Activated CD8-positive, alpha-beta memory T cell treated with anti-CD3 and anti-CD28 coated beads for 1 hour (primary cell): Measurements from ENCODE around the gene CDIP1.

Experiments
- DNase-seq, 2 donors: peaks; one replicate each; pipeline ENCODE4 v3.0.0-alpha.2; 2020; ENCODE audit warnings: low read depth in 1 of 2; ENCODE audit errors: extremely low read depth in 1 of 2

The CDIP1 gene

DNA sequence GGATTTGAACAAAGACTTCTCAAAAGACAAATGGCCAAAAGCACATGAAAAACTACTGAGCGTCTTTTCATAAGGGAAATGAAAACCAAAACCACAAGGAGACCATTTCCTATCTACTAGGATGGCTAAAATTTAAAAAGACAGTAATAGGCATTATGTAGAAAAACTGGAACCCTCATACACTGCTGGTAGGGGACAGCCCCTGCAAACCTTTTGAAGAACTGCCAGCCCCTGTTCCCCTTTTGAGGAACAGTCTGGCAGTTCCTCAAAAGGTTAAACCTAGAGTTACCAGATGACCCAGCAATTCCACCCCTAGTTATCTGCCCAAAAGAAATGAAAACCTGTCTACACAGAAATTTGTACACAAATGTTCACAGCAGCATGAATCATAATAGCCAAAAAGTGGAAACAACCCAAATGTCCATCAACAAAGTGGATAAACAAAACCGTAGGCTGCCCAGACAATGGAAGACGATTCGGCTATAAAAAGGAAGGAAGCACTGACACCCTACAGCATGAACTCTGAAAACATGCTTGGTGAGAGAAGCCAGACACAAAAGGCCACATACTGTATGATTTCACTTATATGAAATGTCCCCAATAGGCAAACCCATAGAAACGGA lies 22.9 kb downstream of the CDIP1 start:
- DNase-seq, result no peak

GRCh38 chr16:4514606-4515005 lies 24.0 kb downstream of the CDIP1 start:
- no peak for DNase-seq

DNA sequence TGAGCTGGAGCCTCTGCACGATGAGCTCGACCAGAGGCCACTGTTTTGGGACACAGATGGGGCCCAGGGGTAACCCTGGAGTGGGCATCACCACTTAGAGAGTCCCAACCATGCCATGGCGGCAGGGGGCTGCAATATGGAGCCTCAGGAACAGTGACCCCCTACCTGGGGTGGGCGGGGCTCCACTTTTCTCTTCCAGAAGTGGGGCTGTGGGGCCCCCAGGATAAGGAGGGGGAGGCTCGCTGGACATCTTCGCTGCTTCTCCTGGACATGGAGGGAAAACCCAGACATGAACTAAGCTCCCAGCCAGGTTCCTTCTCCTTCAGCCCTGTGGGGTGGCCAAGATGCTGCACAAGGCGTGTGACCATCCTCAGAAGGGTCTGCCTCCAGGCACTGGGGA lies 24.7 kb downstream of the CDIP1 start:
- no peak for DNase-seq

DNA sequence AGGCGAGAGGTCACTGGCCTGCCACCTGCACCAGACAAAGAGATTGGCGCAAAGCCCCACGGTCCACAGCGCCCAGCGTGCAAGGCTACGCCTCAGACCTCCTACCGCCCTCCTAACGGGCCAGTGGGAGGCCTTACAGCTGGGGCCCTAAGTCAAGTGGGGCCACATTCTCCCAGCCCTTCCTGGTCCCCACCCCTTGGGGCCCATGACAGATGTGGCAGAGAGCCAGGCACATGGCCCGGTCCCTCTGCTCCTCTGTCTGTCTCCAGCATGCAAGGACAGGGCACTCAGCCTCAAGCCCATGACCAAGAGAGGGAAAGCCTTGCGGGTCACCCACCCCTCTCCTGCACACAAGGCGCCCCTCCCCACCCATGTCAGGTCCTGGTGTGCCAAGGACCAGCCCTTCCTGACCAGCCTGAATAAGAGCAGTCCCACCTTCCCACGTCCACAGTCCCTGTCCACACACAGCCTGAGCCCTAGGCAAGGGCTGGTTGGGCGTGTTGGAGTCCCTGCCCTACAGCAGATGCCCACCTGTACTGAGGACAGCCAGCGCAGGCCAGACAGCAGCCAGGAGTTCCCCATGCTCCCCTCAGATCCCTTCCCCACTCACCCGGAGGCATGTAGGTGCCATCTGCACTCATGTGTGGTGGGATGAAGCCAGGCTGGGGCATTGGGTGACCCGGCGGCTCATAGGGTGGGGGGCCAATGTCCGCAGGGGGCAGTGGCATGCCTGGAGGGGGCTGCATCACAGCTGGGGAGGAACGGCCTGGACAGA lies 25.3 kb downstream of the CDIP1 start:
- no peak for DNase-seq

DNA sequence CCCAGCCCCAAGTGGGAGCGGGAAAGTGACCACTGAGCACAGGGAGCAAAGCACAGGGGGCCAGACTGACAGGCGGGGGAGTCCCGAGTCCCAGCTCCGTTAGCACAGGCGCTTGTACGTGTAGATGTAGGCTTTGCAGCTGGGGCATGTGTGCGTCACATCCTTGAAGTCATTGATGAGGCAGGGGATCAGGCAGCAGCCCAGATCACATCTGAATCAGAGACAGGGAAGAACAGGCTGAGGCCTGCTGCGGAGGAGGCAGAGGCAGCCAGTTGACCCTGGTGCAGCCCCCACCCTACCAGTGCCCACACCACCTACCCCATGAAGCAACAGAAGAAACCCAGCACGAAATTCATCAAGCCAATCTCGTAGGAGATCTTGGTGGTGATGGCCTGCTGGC lies 26.1 kb downstream of the CDIP1 start:
- no peak for DNase-seq

DNA sequence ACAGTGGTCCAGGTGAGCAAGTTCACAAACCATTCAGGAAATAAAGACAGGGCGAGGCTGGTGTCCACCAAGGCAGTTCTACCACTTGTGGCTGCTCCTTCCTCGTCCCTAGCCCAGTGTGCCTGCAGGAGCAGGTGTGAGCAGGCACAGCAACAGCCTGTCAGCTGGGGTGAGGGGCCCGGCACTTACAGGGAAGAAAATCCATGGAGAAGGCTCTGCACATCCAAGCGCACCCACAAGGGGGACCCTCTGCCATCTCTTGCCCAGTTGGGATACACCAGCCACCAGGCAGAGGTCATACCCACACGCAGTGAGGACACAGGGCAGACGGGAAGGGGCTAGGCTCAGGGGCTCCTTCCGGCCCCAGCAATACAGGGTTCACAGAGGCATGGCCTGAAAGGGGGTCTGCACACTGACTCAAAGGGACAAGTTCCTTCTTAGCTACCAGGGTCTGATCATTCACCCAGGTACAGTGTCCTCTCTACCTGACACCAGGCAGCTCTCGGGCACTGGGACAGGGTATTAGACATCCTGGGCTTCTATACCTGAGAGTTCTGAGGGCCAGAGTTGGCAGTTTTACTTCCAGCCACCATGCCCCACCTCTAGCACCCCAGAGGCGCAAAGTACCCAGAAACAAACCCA lies 27.0 kb downstream of the CDIP1 start:
- no peak for DNase-seq

- no peak for DNase-seq
Measured at GRCh38 chr16:4510747-4511426, 27.7 kb downstream of the CDIP1 start.

- no peak for DNase-seq
Measured at GRCh38 chr16:4510131-4510530, 28.4 kb downstream of the CDIP1 start.

- no peak for DNase-seq
Measured at GRCh38 chr16:4509420-4509819, 29.2 kb downstream of the CDIP1 start.

DNA sequence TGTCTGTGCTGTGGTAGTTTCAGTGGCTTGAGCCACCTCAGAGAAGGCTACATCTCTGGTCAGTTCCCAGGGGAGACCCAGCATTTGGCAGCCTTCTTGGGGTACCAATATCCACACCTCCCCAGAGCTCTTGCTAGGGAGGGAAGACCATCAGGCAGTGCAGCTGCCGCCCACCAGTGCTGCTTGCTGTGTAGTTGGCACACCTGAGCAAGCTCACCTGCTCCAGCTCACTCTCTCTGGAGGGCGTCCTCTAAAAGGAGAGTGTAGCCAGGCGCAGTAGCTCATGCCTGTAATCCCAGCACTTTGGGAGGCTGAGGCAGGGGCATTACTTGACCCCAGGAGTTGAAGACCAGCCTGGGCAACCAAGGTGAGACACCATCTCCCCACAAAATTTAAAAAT lies 29.8 kb downstream of the CDIP1 start:
- no peak for DNase-seq

DNA sequence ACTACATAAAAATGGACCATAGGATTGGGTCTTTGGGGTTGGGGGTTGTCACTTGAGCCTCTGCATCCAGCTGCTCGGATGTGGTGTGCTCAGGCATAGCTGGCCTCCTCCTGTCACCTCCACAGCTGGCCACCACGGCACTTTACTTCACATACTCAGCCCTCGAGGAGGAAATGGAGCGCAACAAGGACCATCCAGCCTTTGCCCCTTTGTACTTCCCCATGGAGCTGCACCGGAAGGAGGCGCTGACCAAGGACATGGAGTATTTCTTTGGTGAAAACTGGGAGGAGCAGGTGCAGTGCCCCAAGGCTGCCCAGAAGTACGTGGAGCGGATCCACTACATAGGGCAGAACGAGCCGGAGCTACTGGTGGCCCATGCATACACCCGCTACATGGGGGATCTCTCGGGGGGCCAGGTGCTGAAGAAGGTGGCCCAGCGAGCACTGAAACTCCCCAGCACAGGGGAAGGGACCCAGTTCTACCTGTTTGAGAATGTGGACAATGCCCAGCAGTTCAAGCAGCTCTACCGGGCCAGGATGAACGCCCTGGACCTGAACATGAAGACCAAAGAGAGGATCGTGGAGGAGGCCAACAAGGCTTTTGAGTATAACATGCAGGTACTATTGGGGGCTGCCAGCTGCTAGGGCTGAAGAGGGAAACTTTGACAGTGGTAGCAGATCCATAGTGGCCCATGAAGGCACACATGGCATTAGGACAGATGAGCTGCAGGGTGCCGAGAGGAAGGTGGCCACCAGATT lies 30.8 kb downstream of the CDIP1 start:
- no peak for DNase-seq

DNA sequence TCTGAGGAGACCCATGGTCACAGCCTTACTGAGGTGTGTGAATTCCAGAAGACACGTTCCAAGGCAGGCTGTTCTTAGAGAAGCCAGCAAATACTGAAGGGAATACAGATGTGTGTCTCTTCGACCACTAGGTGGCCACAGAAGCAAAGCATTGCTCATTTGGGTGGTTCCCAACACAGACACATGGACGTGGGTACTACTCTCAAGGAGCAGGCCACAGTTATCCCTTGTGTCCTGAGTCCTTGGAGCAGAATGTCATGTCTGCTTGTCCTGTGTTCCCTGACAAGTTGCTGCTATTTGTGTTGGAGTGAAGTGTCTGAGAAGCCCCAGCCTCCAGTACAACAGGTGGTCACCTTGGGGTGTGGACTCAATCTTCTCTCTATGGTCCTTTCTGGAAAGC lies 32.1 kb downstream of the CDIP1 start:
- no peak for DNase-seq

- peak; percentile 58 to 65 for DNase-seq
Measured at GRCh38 chr16:4505356-4506147, 33.0 kb downstream of the CDIP1 start.

GRCh38 chr16:4501071-4501478 lies 37.5 kb downstream of the CDIP1 start:
- no peak for DNase-seq

DNA sequence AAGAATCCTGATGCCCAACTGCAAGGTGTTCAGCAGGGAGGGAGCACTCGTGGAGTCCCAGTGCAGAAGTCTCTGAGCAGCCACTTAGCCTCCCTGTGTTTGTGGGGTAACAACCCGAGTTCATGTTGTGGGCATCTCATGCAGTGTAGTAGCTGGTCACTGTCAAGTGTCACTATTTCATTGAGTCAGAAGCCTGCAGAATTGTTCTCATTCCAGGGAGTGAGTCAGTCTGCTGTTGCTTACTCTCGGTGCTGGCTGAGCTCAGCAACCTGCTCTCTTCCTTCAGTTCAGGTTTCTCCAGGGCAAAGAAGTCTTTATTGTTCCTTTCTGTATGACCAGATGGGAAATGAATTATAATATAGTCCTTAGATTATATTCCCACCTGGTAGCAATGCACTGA lies 38.3 kb downstream of the CDIP1 start:
- DNase-seq, result no peak

DNA sequence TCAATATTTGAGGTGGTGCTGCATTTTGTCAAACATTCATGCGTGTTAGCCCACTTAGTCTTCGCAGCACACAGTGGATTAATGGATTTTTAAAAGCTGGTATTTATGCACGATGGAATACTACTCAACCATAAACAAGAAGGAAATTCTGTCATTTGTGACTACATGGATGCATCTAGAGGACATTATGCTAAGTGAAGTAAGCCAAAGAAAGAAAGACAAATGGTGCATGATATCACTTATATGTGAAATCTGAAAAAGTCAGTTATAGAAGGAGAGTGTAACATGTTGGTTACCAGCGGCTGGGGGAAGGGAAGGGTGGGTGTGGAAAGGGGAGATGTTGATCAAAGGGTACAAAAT lies 39.4 kb downstream of the CDIP1 start:
- no peak for DNase-seq

- no peak for DNase-seq
Measured at GRCh38 chr16:4498546-4499195, 39.9 kb downstream of the CDIP1 start.

GRCh38 chr16:4496305-4496704 lies 42.3 kb downstream of the CDIP1 start:
- no peak for DNase-seq

GRCh38 chr16:4495766-4496165 lies 42.8 kb downstream of the CDIP1 start:
- no peak for DNase-seq
